Colonic mucosa (tissue), 4 donors: ENCODE data around the gene PPP2R3A. TPM values are rescaled to one million over a fixed set of nuclear protein-coding genes. Genes with fewer than 3 reads are reported as not detected.
"Not testable (repeated sequence)": the region's sequence is repeated elsewhere in the genome, so short reads cannot be mapped to it uniquely, and the experiment has no call there.

ENCODE experiments used
- DNase-seq: peaks from one replicate; pipeline ENCODE4 v3.0.0-alpha.2; 2020
- H3K27ac ChIP-seq: fragments of 200-600 bp; one replicate; pipeline ENCODE4 v1.8.0; 2021
- H3K27me3 ChIP-seq: fragments of 200-600 bp; one replicate; pipeline ENCODE4 v1.8.0; 2021
- H3K36me3 ChIP-seq: fragments of 200-600 bp; one replicate; pipeline ENCODE4 v1.8.0; 2021
- H3K4me1 ChIP-seq: fragments of 200-600 bp; one replicate; pipeline ENCODE4 v1.8.0; 2021; ENCODE audit warnings: mild to moderate bottlenecking
- H3K4me3 ChIP-seq: fragments of 200-600 bp; one replicate; pipeline ENCODE4 v1.8.0; 2021
- H3K9ac ChIP-seq, 2 donors: one replicate each; pipeline ENCODE4 v1.7.0; 2013; ENCODE audit warnings: control low read depth in 2 of 2, low read depth in 2 of 2, low read length in 2 of 2
- H3K9me3 ChIP-seq: fragments of 200-600 bp; one replicate; pipeline ENCODE4 v1.8.0; 2021
- CTCF ChIP-seq: fragments of 200-600 bp; IDR thresholded peaks from one replicate; pipeline ENCODE4 v1.8.0; 2022; ENCODE audit warnings: antibody characterized with exemption, mild to moderate bottlenecking
- intact Hi-C: fragments of 100-400 bp; cut with DNase I; formaldehyde crosslinking; loops from one replicate; pipeline ENCODE4 v1.14.1; 2022
- total RNA-seq, 2 donors: library from RNA; stranded (reverse); fragmentation: NEBNext Ultra II Directional in 1 of 2; extraction: Animal tissue kit (Norgen Biotek cat#: 25700) in 1 of 2; gene quantifications; one replicate each; pipeline ENCODE4 v1.2.1, GENCODE V29; 2021
- donor health status: healthy.
- donor health status: DM: no; HTN: no; CAD: no.
- donor health status: DM: no; HTN: no; CAD: no.

The PPP2R3A gene
- total RNA-seq, 2 donors from 2014 or later = 10.9 to 22.0 TPM

- DNase-seq = no peak
- intact Hi-C loops = no loop called here
- no peaks in the 10 kb centered on the region for H3K27me3 ChIP-seq
- no peaks in the 10 kb centered on the region for H3K9me3 ChIP-seq
- no peaks in the 10 kb centered on the region for H3K36me3 ChIP-seq
- H3K27ac ChIP-seq = no peak overlapping the region
- no peak for TF ChIP-seq CTCF
- no peak overlapping the region for H3K4me3 ChIP-seq
- no peak overlapping the region for H3K9ac ChIP-seq
- no peaks in the 10 kb centered on the region for H3K4me1 ChIP-seq
These were observed 176.4 kb downstream of the PPP2R3A start for GRCh38 chr3:136141891-136142290.

GRCh38 chr3:136142592-136142991 is 177.1 kb downstream of the PPP2R3A start:
- Histone ChIP-seq H3K27ac (no peak overlapping the region), H3K9me3 (no peaks in the 10 kb centered on the region), H3K9ac (no peak overlapping the region), H3K4me1 (no peaks in the 10 kb centered on the region), H3K27me3 (no peaks in the 10 kb centered on the region), H3K4me3 (no peak overlapping the region), H3K36me3 (no peaks in the 10 kb centered on the region)
- intact Hi-C loops = no loop called here
- no peak for TF ChIP-seq CTCF
- no peak for DNase-seq

GRCh38 chr3:136144397-136144796 is 178.9 kb downstream of the PPP2R3A start:
- H3K4me3 ChIP-seq, H3K9ac ChIP-seq, H3K27ac ChIP-seq, H3K27me3 ChIP-seq, DNase-seq, H3K36me3 ChIP-seq, H3K4me1 ChIP-seq, intact Hi-C loops, H3K9me3 ChIP-seq: not testable (repeated sequence)

GRCh38 chr3:136146981-136147729 is 181.6 kb downstream of the PPP2R3A start:
- no peak for DNase-seq
- no peaks in the 10 kb centered on the region for H3K36me3 ChIP-seq
- H3K4me3 ChIP-seq = no peak overlapping the region
- intact Hi-C loops = no loop called here
- H3K27me3 ChIP-seq = no peaks in the 10 kb centered on the region
- no peak overlapping the region for H3K9ac ChIP-seq
- no peak for TF ChIP-seq CTCF
- peaks cover 2% of the 10 kb centered on the region for H3K4me1 ChIP-seq
- H3K27ac ChIP-seq = no peak overlapping the region
- H3K9me3 ChIP-seq = no peaks in the 10 kb centered on the region

GRCh38 chr3:136149667-136150066 is 184.1 kb downstream of the PPP2R3A start:
- H3K9me3 ChIP-seq = no peaks in the 10 kb centered on the region
- no peaks in the 10 kb centered on the region for H3K27me3 ChIP-seq
- H3K9ac ChIP-seq = no peak overlapping the region
- H3K4me1 ChIP-seq = peaks cover 2% of the 10 kb centered on the region
- no peak for TF ChIP-seq CTCF
- no peak overlapping the region for H3K27ac ChIP-seq
- no peak for DNase-seq
- intact Hi-C loops = no loop called here
- no peaks in the 10 kb centered on the region for H3K36me3 ChIP-seq
- no peak overlapping the region for H3K4me3 ChIP-seq

- TF ChIP-seq CTCF = no peak
- H3K36me3 ChIP-seq = no peaks in the 10 kb centered on the region
- no peak for DNase-seq
- no peak overlapping the region for H3K4me3 ChIP-seq
- no peak overlapping the region for H3K27ac ChIP-seq
- no peaks in the 10 kb centered on the region for H3K9me3 ChIP-seq
- H3K27me3 ChIP-seq = no peaks in the 10 kb centered on the region
- H3K4me1 ChIP-seq = peaks cover 2% of the 10 kb centered on the region
- no peak overlapping the region for H3K9ac ChIP-seq
- intact Hi-C loops = no loop called here
These were observed 185.7 kb downstream of the PPP2R3A start for GRCh38 chr3:136151219-136151618.
